Measurements from ENCODE around the gene LGALS3.

GRCh38 chr14:55138091-55138490 lies 9.0 kb downstream of the LGALS3 start:
- TF ChIP-seq CTCF (conservative IDR thresholded peaks at IDR 0.05) (peak; percentile 30), ZFX (IDR thresholded peaks at IDR 0.05) (no peak)
